ENCODE measurements around the gene COBL.

The COBL gene

DNA sequence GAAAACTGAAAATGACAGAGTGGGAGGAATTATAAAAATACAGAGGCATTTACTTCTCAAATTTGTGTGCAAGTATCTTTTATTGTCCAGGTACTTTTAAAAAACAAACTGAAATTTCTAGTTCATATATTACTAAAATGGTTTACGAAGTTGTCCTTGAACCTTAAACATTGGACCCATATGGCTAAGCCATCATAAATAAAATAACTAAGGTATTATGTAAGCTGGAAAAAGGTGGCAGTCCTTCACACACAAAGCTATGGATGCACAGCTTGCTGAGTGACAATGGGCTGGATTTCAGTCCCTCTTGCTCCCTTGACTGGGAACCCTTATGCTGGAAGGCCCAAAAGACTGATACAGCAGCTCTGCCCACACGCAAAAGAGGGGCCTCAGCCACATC lies 66.1 kb downstream of the COBL start:
- DNase-seq (ENCODE audit: low read depth), result no peak

DNA sequence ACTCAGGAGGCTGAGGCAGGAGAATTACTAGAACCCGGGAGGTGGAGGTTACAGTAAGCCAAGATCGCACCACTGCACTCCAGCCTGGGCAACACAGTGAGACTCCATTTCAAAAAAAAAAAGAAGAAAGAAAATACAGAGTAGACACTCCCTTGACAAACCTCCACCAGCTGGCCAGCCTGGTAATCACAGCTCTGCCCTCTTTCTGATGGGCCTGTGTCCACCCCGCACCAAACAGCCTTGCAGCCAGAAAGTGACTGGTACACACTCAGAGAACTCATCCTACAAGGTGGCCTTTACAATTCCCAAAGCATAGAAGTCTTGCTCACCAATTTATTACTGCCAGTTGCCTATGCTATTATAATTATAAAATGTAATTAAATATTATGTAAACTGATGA lies 66.6 kb downstream of the COBL start:
- DNase-seq (ENCODE audit: low read depth), result no peak

DNA sequence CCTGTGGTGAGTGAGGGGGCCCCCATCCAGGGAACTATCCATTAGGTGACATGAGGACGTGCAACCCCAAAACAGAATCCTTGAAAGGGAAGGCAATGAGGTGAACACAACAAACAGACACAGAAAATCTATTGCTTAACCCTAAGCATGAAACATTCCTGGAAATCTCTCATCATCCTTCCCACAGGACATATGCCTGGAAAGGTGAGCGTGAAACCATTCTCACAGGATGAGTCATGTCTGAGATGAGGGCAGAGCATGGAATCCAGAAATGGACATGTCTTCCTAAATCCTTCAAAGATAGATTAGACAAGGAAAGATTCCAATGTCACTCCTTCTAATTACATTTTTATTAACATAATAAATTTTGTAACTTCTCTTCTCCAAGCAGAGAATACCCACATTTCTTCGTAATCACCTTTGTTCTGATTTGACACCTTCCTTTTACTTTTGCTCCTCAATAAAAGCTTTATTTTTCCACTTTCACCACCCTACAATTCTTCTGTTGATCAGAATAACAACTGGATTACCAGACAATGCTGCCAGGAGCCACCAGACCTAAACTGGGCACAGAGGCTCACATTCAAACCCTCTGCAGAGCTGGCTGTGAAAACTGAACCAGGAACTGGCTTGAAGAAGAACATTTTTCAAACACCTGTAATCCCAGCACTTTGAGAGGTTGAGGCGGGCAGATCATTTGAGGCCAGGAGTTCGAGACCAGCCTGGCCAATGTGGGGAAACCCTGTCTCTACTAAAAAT lies 67.2 kb downstream of the COBL start:
- DNase-seq (ENCODE audit: low read depth), result no peak

DNA sequence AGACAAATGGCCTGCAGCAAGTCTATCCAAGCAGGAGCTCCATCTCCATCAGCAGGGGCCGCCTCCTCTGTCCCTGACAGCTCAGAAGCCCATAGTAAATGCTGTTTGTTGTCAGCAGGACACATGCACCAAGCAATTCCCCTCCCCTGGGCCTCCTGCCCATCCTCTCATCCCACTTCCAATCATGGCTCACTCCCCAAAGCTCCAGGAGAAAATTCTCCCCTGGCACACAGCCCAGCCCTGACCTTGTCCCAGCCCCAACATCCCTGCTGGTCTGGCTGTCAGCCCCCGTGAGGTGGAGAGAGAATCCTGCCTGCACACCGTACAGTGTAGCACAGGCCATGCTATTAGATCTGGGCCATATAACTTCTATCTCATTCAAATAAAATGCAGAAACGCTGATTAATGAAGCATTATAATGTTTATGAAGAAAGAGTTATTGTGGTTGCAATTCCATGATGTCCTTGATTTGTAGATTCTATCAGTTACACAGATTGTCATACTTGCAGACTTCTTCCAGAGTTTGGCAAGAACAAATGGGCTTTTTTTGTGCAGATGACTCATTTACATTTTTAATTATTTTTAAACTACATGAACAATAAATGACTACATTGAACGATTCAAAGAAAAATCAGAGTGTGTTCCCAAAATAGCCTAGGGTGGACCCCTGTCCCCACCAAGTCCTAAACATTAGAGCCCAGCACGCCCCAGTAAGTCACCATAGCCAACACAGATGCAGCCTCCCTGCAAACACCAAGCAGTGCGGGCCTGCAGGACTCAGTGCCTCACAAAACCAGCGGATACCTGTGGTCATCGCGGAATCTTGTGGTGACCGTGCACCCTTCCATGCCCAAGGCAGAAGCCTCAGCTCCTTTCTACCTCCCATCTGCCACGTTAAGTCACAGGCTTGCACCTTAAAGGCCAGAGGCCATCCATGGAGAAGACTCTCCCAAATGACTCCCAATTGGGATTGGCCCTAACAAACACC lies 70.1 kb downstream of the COBL start:
- no peak for DNase-seq (ENCODE audit: low read depth)

DNA sequence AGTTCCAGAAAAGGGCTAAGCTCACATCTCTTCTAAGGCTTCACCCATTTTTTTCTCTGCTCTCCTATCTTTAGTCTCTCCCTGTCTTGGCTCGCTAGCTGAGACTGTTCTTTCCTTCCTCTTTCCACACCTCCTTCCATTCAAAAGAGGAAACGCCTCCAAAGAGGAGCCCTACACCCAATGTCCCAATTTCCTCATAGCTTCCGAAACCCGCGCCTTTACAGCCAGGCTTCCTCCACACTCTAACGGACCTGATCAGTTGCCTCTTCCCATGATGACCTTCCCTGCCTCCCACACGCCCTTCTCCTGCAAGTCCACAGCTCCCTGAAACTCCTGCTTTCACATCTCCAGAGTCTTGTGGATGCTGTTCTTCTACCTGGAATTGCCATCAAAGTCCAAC lies 71.7 kb downstream of the COBL start:
- DNase-seq (ENCODE audit: low read depth), result no peak

DNA sequence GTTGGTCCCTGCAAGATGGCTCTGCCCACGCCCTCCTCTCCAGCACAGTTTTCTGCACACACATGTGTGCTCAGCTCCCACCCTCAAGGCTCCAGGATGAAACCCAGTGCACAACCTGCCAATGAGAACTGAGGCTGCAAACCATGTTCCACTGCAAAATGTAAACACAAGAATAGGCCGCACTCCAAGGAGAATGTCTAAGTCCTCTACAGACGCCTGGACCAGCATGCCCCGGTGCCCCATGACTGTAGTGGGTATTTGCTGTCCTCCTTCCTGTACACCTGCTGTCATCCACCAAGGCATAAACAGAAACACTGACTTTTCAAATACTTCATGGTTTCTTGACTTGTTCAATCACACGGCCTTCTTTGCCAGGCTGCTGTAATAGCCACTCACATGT lies 72.6 kb downstream of the COBL start:
- no peak for DNase-seq (ENCODE audit: low read depth)

DNA sequence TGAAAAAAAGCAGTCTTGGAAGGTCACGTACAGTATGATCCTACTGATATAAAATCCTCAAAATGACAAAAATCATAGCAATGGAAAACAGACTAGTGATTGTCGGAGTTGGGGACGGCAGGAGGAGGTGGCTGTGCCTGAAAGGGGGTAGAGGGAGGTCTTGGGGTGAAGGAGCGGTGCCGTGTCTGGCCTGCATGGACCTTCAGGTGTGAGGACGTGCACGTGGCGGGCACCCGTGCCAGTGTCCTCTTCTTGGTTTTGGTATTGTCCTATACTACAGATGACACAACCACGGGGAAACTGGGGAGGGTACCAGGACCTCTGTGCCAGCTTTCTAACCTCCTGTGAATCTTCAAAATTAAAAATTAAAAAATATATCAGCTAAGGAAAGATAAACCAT lies 73.0 kb downstream of the COBL start:
- DNase-seq (ENCODE audit: low read depth), result no peak

DNA sequence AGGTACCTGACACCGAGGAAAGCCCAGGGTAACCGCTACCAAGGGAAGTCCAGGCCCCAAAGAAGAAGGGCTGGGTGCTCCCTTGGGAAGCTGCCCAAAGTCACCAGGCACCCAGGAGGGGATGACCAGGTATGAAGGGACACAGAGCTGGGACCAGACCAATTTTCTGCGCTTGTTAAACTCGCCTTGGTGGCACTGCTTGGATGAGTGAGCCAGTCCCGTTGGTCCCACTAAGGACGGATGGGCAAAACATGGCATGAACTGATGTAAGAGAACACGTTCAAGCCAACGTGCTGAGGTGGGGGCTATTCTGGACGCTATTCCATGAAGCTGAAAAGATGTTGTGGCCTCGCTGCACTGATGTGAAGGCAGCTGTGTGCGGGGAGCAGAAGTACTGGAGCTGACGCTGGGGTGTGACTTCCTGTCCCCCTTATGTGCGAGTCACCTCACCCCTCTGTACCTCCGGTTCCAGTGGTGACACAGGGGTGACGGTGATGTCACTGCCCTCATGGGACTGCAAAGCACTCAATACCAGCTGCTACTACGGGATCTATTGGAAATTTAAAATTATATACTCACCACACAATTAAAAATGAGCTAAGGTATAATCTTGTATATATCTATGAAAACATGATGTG lies 73.6 kb downstream of the COBL start:
- no peak for DNase-seq (ENCODE audit: low read depth)

DNA sequence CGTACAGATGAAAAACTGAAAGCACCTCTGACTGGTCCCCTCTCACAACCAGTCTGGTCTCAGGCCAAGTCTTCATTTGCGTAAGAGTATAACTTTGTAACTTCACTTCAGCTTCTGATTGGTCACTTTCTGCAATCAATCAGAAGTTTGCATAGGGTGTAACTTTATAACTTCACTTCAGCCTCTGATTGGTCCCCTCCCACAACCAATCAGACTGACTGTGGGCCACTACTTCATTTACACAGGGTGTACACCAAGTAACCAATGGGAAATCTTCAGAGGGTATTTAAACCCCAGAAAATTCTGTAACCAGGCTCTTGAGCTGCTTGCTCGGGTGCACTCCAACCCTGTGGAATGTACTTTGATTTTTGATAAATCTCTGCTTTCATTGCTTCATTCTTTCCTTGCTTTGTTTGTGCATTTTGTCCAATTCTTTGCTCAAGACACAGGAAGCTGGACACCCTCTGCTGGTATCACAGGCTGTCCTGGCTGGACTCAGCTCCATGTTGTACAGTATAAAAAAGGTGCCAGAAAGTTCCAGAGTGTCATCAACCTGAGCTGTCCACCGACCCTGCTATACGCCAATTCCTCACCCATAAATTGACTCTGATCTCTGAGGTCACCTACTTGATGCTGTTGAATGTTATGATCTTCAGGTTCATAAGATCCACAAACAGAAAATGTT lies 74.5 kb downstream of the COBL start:
- DNase-seq (ENCODE audit: low read depth), result no peak

DNA sequence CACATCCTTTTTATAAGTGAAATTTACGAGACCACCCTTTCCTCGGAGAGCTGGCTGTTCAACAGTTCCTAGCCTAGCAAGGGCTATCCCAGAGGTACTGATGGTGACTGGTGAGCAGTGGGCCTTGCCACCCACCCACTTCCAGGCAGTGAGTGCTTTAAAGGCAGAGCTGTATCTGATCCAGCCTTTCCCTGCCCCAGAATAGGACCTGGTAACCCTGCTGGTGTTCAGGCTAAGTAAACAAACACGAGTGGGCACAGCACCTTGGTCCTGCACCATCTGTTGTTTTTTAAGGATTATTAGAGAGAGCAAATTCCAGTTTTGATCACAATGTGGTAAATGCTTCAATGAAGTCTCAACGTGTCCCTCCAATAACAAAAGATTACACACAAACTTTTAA lies 75.7 kb downstream of the COBL start:
- DNase-seq (ENCODE audit: low read depth), result no peak

DNA sequence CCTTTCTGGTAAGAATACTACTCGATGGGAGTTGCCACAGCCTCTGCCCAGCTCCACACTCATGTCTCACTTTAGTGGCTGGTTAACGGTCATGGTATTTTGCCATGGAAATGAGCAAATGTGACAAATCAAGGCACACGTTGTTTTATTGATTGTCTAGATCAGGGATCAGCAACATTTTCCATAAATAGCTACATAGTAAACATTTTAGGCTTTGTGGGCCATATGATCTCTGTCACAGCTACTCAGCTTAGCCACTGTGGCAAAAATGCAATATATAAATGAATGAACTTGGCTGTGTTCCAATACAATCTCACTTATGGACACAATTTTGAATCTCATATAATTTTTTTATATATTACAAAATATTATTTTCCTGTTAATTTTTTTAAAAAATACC lies 76.9 kb downstream of the COBL start:
- no peak for DNase-seq (ENCODE audit: low read depth)

DNA sequence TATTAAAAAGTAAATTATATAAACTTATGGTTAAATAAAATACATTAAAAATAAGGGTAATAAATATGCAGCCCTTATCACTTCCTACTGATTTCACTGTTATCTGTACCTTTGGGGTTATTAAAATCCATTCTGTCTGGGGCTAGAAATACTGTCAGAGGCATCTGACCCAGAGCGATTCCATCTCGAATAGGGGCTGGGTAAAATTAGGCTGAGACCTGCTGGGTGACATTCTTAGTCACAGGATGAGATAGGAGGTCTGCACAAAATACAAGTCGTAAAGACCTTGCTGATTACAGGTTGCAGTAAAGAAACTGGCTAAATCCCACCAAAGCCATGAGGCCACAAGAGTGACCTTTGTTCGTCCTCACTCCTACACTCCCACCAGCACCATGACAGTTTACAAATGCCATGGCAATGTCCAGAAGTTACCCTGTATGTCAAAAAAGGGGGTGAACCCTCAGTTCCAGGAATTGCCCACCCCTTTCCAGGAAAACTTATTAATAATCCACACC lies 77.6 kb downstream of the COBL start:
- DNase-seq (ENCODE audit: low read depth), result no peak

DNA sequence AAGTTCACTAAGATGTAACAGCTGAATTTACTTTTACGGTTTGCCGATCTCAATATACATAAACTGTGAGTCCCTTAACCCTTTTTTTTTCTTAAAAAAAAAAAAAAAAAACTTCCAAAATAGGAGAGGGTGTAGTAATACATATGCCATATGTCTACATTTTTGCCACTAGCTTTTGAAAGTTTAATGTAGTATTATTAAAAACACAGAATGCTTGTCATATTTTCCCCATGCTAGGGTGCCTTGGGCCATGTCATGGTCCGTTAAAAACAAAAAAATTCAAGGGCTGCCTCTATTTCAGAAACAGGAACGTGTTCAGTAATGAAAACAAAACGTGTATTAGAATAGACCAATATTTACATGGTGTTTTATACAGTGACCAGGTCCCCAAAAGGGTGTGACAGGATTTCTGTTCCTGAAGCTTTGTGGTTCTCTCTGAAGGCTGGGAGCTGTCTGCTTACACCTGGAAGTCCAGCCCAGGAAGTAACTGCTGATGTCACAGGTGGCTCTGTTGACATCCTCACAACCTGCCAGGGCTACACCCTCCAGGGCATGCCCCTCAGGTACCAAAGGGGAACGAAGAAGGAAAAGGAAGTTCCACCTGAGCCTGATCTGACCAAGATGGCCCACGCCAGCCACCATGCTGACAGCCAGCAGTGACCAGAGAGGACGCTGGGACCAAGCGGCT lies 79.0 kb downstream of the COBL start:
- no peak for DNase-seq (ENCODE audit: low read depth)

DNA sequence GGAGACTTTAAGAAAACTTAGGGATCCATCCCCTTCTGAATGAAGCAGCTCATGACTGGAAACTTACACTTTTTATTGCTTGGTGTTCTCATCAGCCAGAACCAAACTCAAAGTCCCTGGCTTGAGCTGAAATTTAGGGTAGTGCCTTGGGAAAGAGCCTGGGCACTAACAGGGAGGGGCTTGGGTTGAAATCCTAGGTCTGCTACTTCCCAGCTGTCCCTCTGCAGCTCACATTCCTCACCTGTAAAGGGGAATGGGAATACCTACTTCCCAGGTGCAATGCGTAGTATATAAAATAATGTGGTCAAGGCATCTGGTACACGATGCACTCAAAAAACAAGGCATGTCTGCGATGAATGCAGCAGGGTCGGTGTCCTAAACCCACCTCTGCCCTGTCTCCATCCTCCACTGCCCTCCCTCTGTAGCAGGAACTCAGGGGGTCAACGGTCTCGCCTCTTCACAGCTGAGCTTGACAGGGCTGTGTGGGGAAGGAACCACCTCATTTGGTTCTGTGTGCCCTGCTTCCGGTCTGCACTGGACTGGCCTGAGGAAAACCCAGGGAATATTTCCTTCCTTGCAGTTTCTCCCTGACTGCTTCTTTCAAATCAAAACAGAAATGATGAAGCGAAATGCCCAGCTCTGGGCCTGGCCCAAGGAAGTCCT lies 80.0 kb downstream of the COBL start:
- DNase-seq (ENCODE audit: low read depth), result no peak

DNA sequence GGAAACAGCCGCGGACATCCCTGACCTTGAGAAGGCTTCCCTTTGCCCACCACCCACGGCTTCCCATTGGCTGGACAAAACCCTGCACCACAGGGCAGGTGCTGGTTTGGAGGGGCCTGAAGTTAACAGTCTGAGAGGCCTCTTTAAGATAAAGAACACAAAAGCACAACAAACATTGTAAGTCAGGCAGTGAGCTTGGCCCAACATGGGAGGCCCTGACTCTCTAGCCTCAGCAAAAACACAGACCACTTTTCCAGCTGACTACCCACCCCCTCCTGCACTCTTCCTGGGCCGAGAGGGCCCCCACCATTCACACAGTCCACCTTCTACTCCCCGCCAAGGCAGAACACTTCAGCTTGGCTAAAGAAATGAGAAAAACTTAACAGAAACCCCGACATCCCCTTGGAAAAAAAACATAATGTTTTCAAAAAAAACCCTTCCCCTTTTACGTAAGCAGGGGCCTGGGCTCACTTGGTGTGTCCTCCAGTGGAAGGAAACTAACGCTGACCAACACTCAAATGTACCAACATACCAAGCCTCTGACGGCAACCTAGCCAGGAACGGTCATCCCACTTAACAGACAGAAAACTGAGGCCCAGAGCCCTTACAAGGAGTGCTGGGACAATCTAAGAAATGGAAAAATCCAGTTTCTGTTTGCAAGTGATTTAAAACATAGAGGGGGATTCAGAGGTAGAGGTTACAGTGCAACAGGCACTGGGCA lies 80.9 kb downstream of the COBL start:
- no peak for DNase-seq (ENCODE audit: low read depth)

DNA sequence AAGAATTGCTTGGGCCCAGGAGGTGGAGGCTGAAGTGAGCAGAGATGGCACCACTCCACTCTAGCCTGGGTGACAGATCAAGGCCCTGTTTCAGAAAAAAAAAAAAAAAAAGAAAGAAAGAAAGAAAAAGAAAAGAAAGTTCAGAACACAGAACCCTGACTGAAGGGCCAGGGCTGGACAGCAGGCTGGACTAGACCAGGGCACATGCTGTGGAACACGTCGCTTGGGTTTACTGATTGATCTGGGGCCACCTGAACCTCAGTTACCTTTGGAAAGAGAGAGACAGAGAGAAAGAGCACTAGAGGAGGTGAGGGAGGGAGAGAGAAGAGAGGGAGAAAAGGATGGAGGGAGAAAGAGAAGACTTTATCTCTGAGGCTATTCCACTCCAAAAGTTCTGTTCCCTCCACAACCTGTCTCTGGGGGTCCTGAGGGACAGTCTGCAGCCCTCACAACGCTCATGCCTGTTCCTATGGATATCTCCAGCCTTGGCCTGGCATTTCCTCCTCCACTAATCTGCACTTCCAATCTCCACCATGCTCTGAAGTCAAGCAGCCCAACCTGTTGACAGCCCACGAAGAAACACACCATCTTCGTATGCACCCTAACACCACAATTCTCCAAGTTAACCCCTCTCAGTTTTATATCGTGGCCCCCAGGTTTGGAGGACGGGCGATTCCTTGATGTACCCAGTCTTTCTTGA lies 81.8 kb downstream of the COBL start:
- no peak for DNase-seq (ENCODE audit: low read depth)

DNA sequence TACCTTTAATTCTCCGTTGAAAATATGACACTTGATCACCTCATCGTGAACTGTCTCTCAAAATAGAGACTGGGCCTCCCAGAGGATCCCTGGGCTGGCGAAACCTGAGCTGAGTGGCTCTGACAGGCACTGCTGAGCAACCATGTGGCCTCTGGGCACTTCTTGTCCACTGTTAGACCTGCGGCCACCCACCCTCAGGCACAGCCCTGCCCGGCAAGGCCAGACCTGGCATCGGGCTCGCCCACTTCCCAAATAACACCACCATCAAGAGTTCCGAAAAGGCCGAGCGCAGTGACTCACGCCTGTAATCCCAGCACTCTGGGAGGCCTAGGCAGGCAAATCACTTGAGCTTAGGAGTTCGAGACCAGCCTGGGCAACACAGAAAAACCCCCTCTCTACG lies 82.5 kb downstream of the COBL start:
- no peak for DNase-seq (ENCODE audit: low read depth)

DNA sequence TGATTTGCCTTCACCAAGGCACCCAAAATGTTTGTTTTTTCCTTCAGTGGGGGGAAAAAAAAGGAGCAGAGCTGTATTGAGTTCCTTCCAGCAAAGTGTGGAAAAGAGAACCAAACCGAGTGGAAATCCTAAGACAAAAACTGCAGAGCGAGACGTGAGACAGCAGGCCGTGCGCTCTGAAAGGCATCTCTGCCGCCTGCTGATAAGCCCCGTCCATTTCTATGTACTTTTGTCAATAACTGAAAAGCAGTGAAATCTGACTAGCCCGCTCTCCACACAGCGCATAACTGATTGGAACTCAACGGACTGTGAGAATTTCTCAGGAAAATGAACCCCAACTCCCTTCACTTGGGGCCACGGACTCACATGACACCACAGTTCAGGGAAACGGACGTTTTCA lies 83.2 kb downstream of the COBL start:
- no peak for DNase-seq (ENCODE audit: low read depth)

DNA sequence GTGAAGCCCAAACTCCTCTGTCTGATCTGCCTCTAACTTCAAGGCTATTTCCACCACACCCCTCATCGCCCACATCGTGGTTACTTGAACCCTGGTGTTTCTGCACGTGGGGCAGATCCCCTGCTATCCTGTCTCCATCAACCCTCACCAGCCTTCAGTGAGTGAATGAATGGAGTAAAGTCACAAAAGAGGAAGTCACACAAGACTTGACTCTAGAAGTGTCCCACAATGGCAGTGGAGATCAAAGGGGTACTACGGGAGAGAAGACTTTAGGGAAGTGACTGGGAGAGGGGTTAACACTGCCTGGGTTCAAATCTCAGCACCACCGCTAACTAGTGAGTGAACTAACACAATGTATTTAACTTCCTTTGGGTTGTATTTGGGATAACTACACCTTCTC lies 85.9 kb downstream of the COBL start:
- DNase-seq (ENCODE audit: low read depth), result no peak

DNA sequence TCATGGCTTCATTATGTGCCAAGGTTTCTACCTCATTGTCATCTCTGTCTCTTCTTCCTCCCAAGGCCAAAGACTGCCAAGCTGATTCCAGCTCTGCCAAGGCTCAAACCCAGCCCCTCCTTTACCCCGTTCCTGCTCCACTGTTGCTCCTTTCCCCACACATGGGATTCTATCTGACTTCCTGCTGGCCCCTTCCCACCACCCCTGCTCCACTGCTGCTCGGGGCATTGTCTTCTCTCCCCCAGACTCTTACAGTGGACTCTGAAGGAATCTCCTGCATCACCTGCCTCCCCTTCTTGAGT lies 86.3 kb downstream of the COBL start:
- no peak for DNase-seq (ENCODE audit: low read depth)

All from CMK (cell line).